Sciatic nerve (tissue), 2 donors: ENCODE data around the gene HSPB3. TPM values are rescaled to one million over a fixed set of nuclear protein-coding genes. Genes with fewer than 3 reads are reported as not detected.

Experiments
- ATAC-seq: fragments of 200-7000 bp; cut with Tn5 transposase; one replicate; pipeline ENCODE4 v1.9.1; 2020; ENCODE audit warnings: mild to moderate bottlenecking, moderate library complexity
- DNase-seq: peaks from one replicate; pipeline ENCODE4 v3.0.0-alpha.2; 2020; ENCODE audit warnings: low spot score
- intact Hi-C: fragments of 100-400 bp; cut with DNase I; formaldehyde crosslinking; loops from one replicate; pipeline ENCODE4 v1.14.2; 2022
- total RNA-seq: library from RNA; stranded (reverse); fragmentation: NEBNext Ultra II Directional; extraction: Animal tissue kit (Norgen Biotek cat#: 25700); gene quantifications from one replicate; pipeline ENCODE4 v1.2.1, GENCODE V29; 2021
- donor health status: DM: no; HTN: no; CAD: no.
- donor health status: DM: no; HTN: no; CAD: no.

The HSPB3 gene
- total RNA-seq, 1 donor from 2014 or later = not detected

- ATAC-seq = no peak
- intact Hi-C loops = no loop called here
- DNase-seq = no peak
These were observed 36.7 kb downstream of the HSPB3 start for GRCh38 chr5:54492178-54492577.

GRCh38 chr5:54495027-54495426 lies 39.5 kb downstream of the HSPB3 start:
- DNase-seq (no peak), ATAC-seq (no peak)
- intact Hi-C loops = no loop called here

Other genes with a start within 250 kb of the HSPB3 start
- 30.9 TPM for gene ARL15, start 145.1 kb upstream of the HSPB3 start, total RNA-seq
- 38.7 TPM for gene SNX18, start 62.1 kb downstream of the HSPB3 start, total RNA-seq